ENCODE results near the gene MPPED1.

Gene MPPED1

DNA sequence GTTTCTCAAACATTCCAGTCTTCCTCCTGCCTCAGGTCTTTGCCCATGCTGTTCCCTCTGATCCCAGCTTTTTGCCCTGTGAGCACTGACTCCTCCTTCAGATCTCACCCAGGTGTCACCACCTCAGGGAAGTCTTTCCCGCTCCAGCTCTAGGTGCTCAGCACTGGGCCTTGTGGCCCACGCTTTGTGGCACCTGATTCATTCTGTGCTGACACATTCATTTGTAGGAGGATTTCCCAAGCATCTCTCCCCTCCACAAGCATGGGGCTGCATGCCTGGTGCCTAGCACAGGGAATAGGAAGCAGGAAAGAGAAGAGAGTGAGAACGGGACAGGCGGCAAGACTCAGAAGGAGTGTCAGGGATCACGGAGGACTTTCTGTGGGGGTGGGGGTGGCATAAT, 17.6 kb downstream of the MPPED1 start:
- no peak for DNase-seq (ENCODE audit: low read depth)

GRCh38 chr22:43431808-43432554, 20.2 kb downstream of the MPPED1 start:
- DNase-seq (ENCODE audit: low read depth), result no peak

- no peak for DNase-seq (ENCODE audit: low read depth)
Observed at GRCh38 chr22:43432883-43433415, 21.1 kb downstream of the MPPED1 start.

GRCh38 chr22:43433451-43434274, 21.8 kb downstream of the MPPED1 start:
- DNase-seq (ENCODE audit: low read depth), result no peak

DNA sequence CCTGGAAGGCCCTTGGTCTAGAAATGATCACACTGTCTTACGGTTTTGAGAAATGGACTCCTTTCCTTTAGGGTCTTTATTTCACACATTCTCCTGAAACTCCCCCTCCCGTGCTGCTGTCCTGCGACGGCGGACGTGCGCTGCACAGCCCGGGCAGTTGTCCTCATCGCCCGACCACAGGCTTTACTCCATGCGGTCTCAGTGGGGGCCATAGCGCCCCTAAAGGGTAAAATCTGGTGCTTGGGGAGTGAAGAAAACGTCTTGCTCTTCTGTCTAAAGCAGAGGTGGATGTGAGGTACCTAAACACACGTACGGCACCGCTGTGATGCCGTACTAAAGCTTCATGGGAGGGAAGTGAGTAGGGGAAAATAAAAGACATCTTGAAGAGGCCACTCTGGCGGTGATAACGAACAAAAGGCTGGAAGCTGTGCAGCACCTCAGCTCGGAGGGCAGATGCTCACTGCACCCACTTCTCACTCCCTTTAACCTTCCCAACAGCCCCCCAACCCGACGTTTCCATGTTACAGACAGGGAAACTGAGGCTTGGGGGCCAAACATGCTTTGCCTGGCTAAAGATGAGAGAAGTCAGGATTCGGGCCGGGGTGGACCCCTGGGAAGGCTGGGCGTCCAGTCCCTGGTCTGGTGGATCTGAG, 22.6 kb downstream of the MPPED1 start:
- DNase-seq (ENCODE audit: low read depth), result no peak

DNA sequence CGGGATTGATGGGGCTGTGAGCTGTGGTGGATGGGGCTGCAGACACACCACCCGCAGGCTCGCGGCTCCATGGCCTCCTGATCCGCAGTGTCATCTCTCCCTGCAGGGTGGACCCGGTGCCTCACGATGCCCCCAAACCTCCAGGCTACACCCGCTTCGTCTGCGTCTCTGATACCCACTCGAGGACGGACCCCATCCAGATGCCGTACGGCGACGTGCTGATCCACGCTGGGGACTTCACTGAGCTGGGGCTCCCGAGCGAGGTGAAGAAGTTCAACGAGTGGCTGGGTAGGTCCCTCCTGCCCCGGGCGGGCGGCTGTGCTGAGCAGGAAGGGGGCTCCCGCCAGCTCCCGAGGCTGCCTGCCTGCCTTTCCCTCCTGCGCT, 23.1 kb downstream of the MPPED1 start:
- no peak for DNase-seq (ENCODE audit: low read depth)

GRCh38 chr22:43435851-43436811, 24.3 kb downstream of the MPPED1 start:
- no peak for DNase-seq (ENCODE audit: low read depth)

GRCh38 chr22:43436868-43437267, 25.1 kb downstream of the MPPED1 start:
- DNase-seq (ENCODE audit: low read depth), result no peak

- no peak for DNase-seq (ENCODE audit: low read depth)
Observed at GRCh38 chr22:43437871-43438475, 26.2 kb downstream of the MPPED1 start.

GRCh38 chr22:43438666-43439347, 27.0 kb downstream of the MPPED1 start:
- no peak for DNase-seq (ENCODE audit: low read depth)

DNA sequence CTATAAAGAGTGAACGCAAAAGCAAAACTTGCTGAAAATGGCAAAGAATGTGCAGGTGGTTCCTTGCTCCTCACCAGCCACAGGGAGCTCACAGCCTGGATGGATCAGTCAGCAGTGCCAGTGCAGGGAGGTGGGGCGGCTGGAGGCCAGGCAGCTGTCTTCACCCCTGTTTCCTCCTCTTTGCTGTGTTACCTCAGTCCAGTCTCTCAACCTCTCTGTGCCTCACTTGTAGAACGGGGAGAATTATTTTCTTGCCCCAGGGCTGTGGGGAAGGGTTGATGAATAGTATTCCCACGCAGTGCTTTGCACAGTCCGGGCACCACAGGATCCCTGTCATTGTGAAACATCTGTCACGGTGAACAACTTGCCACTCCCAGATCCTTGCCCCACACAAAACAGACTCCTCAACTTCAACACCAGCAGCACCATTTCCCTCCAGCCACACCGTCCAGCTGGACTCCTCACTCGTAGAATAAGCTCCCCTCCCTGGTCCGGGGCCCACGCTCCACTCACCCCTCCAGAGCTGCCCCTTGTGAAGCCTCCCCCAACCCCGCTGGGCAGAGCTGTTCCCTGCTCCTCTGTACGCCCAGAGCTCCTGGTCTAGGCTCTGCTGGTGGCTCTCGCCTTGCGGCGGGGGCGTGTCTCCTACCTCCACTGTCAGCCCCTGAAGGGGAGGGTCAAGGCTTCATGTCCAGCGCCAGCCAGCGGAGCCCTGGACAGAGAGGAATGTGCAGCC, 27.7 kb downstream of the MPPED1 start:
- no peak for DNase-seq (ENCODE audit: low read depth)

- no peak for DNase-seq (ENCODE audit: low read depth)
Observed at GRCh38 chr22:43440104-43440387, 28.2 kb downstream of the MPPED1 start.

- DNase-seq (ENCODE audit: low read depth), result no peak
Observed at GRCh38 chr22:43440556-43440955, 28.7 kb downstream of the MPPED1 start.

DNA sequence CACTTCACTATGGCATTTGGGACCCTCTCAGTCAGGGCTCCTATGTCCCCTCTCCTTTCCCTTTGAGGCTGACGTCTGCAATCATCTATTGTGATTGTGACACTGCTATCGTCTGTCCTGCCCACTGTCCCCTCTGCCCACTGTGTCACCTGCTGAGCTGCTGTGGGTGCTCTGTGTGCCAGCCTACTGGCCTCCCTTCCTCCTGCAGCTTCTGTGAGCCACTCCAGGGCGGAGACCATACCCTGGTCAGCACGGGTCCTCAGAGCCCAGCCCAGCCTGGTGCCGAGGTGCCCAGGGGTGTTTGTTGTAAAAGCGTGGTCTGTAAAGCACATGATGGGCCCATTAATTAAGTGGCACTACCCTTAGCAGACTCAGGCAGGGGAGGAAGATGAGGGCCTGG, 29.4 kb downstream of the MPPED1 start:
- no peak for DNase-seq (ENCODE audit: low read depth)

DNA sequence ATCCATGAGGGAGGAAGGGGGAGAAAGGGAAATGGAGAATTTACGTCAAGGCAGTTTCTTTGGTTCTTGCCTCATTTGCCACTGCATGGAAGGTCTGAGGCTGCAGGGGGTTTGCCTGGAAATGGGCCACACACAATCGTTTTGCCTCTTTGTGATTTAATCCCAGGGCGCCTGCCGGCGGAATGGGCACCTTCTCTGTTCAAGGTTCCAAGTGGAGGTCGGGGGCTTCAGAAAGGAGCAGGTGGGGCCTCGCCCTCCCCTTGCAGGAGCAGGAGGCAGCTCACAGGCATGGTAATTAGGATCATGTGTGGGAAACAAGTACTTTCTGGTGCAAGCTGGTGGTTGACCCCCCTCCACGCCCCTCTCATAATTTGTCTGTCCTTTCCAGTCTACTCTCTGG, 29.9 kb downstream of the MPPED1 start:
- DNase-seq (ENCODE audit: low read depth), result no peak

DNA sequence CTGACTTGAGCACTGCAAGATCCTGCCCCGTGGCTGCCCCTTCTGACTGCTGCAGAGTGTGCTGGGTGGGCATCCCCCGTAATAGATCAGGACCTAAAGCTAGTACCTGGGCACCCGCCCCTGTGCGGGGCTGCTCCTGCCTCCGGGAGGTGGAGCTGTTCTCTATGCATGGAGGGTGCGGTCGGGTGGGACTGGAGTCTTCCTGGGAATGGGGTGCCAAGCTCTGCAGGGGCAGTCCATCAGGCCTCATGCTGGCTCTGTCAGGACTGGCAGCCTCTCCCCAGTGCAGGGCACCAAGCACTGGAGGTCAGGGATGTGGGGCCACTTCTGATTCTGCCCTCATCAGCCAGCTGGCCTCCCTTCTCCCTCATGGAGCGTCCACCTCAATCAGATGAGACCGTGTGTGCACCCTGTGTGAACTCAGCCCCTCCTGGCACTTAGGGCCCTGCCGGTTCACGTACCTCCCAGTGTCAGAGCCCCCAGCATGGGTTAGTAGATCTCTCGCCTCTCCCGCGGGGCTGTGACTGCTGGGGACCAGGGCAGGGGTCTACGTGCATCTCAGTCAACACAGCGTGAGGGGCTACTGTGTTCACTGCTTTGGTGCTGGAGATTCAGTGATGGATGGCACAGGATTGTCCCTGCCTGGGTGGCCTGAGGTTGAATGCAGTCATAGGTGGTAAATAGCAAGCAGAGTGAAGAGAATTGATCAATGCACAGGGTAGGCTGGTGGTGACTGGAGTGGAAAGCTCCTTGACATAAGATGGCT, 30.8 kb downstream of the MPPED1 start:
- no peak for DNase-seq (ENCODE audit: low read depth)

- no peak for DNase-seq (ENCODE audit: low read depth)
Observed at GRCh38 chr22:43443152-43443471, 31.3 kb downstream of the MPPED1 start.

DNA sequence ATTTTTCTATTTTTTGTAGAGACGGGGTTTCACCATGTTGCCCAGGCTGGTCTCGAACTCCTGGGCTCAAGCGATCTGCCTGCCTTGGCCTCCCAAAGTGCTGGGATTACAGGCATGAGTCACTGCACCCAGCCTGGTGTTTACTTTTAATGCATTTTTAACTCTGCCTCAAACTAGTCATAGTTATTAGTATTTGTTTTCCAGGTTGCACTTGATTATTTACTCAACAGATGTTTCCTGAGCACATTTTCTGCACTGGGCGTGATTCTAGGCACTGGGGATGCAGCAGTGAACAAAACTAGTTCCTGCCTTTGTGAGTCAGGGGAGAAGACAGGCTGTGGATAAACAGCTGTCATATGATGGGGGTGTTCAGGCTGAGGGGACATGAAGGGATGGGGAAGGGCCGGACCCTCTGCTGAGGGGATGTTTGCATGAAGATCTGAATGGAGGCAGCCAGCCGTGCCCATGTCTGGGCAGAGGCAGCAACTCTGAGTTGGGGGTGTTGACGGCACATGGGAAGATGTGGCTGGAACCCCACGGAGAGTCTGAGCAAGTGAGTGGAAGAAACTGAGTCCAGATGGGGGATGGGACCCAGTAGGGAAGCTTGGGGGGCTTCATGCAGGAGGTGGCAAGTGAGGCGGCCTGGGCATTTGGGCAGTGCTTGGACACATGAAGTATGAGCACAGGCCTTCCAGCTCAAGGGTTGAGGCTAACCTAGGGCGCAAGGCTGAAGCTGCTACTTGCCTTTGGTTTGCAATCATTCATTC, 34.4 kb downstream of the MPPED1 start:
- DNase-seq (ENCODE audit: low read depth), result no peak

- DNase-seq (ENCODE audit: low read depth), result no peak
Observed at GRCh38 chr22:43446916-43447315, 35.1 kb downstream of the MPPED1 start.

Data from stimulated activated CD8-positive, alpha-beta memory T cell treated with anti-CD3 and anti-CD28 coated beads, Interleukin-15, amount 100 ng/mL, for 1 hour (primary cell).